ENCODE measurements around the gene TCP10L.

DNA sequence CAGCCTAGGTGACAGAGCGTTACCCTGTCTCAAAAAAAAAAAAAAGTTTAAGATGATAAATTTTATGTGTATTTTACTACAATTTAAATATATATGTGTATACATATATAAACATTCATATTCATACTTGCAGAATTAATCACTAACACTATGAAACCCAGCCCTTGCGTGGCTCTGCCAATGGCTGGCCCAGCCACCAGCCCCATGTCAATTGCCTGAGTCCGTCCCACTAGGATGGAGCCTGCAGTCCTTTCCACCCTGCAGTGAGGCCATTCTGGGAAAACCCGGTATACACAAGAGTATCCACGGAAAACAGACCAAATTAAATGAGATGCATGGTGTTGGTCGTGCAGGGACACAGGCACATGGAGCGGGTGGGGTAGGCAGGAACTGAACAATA, 49.7 kb downstream of the TCP10L start:
- TF ChIP-seq POLR2A (IDR thresholded peaks at IDR 0.05; ENCODE audit: low read depth, low read length) (no peak), POLR2AphosphoS5 (IDR thresholded peaks at IDR 0.05; ENCODE audit: low read depth, low read length) (no peak)
